HepG2 (cell line): ENCODE measurements around the gene FSIP1. TPM values are rescaled to one million over a fixed set of nuclear protein-coding genes. Genes with fewer than 3 reads are reported as not detected.

ENCODE experiments used
- ARNT ChIP-seq: fragments of 450-650 bp; IDR thresholded peaks from 2 replicates; pipeline ENCODE4 v1.6.1; 2017
- BCL6 ChIP-seq: IDR thresholded peaks from 2 replicates; pipeline ENCODE4 v1.6.1; 2016; ENCODE audit warnings: missing genetic modification reagents, missing compliant biosample characterization
- CAMTA2 ChIP-seq: sonication (generic); formaldehyde crosslinking; IDR thresholded peaks from 2 replicates; pipeline ENCODE4 v1.4.0; 2020; ENCODE audit warnings: mild to moderate bottlenecking, missing genetic modification reagents, borderline replicate concordance
- CHCHD3 ChIP-seq: sonication (generic); formaldehyde crosslinking; IDR thresholded peaks from 2 replicates; pipeline ENCODE4 v1.8.0; 2022; ENCODE audit warnings: mild to moderate bottlenecking, missing genetic modification reagents, moderate library complexity
- ETV5 ChIP-seq: IDR thresholded peaks from 2 replicates; pipeline ENCODE4 v1.6.1; 2018; ENCODE audit warnings: missing biosample characterization, missing genetic modification reagents, inconsistent platforms, borderline replicate concordance
- FOXP1 ChIP-seq, 2 experiments: fragments of 450-650 bp in 1 of 2; IDR thresholded peaks; 2 replicates each; pipeline ENCODE4 v1.6.1; 2017 to 2018; ENCODE audit warnings: antibody characterized with exemption in 1 of 2
- NFYB ChIP-seq: sonication (generic); formaldehyde crosslinking; IDR thresholded peaks from 2 replicates; pipeline ENCODE4 v1.4.0; 2020; ENCODE audit warnings: missing genetic modification reagents
- RFX1 ChIP-seq: fragments of 450-650 bp; IDR thresholded peaks from 2 replicates; pipeline ENCODE4 v1.6.1; 2017
- SP140L ChIP-seq: sonication (generic); formaldehyde crosslinking; IDR thresholded peaks from 2 replicates; pipeline ENCODE4 v1.4.0; 2020; ENCODE audit warnings: missing genetic modification reagents, borderline replicate concordance
- SP5 ChIP-seq: IDR thresholded peaks from 2 replicates; pipeline ENCODE4 v1.6.1; 2016; ENCODE audit warnings: low read depth, borderline replicate concordance
- SRF ChIP-seq: IDR thresholded peaks from 2 replicates; pipeline ENCODE4 v1.6.1; 2011; ENCODE audit warnings: mild to moderate bottlenecking, low read depth, low read length, moderate library complexity
- TBL1XR1 ChIP-seq: fragments of 150-350 bp; IDR thresholded peaks from 2 replicates; pipeline ENCODE4 v1.6.1; 2014; ENCODE audit warnings: borderline replicate concordance, low read length; ENCODE audit not compliant: partially characterized antibody
- ZNF180 ChIP-seq: sonication (generic); formaldehyde crosslinking; IDR thresholded peaks from 2 replicates; pipeline ENCODE4 v1.4.0; 2020; ENCODE audit warnings: low read depth, missing genetic modification reagents, borderline replicate concordance
- ZNF253 ChIP-seq: sonication (generic); formaldehyde crosslinking; IDR thresholded peaks from 2 replicates; pipeline ENCODE4 v1.8.0; 2022; ENCODE audit warnings: mild to moderate bottlenecking, missing genetic modification reagents, borderline replicate concordance
- polyA plus RNA-seq, 8 experiments: library from polyadenylated mRNA; depleted of rRNA in 3 of 8; stranded (reverse) in 7 of 8; unstranded in 1 of 8; fragments of >200 nt; fragmentation: Illumina TruSeq in 4 of 8; extraction: Trizol in 4 of 8; gene quantifications; 2 replicates each; pipeline versions ENCODE4 v1.2.1 to v1.2.3, GENCODE V29; 2011 to 2016; ENCODE audit warnings: low read depth in 4 of 8, missing spikeins in 1 of 8, mixed read lengths in 1 of 8; ENCODE audit not compliant: insufficient read depth in 1 of 8
- total RNA-seq, 5 experiments: library from RNA; depleted of rRNA; stranded (reverse); fragments of >200 nt; fragmentation: Illumina TruSeq; extraction: Trizol; gene quantifications; 2 replicates each; pipeline ENCODE4 v1.2.3, GENCODE V29; 2016; ENCODE audit warnings: low read depth in 1 of 5
- TF ChIP-seq, protein P1 (sequence below): sonication (generic); formaldehyde crosslinking; IDR thresholded peaks from 2 replicates; pipeline ENCODE4 v1.4.0; 2020; ENCODE audit warnings: missing genetic modification reagents
- TF ChIP-seq, protein P2 (sequence below): sonication (generic); formaldehyde crosslinking; IDR thresholded peaks from 2 replicates; pipeline ENCODE4 v1.9.0; 2021; ENCODE audit warnings: mild to moderate bottlenecking, missing genetic modification reagents
- TF ChIP-seq, protein P3 (sequence below): sonication (generic); formaldehyde crosslinking; IDR thresholded peaks from 2 replicates; pipeline ENCODE4 v1.8.1; 2023; ENCODE audit warnings: missing genetic modification reagents, mild to moderate bottlenecking, borderline replicate concordance
- TF ChIP-seq, protein P4 (sequence below): sonication (generic); formaldehyde crosslinking; IDR thresholded peaks from 2 replicates; pipeline ENCODE4 v1.4.0; 2020; ENCODE audit warnings: mild to moderate bottlenecking, missing genetic modification reagents
- TF ChIP-seq, protein P5 (sequence below): IDR thresholded peaks from 2 replicates; pipeline ENCODE4 v1.6.1; 2016; ENCODE audit warnings: low read depth

The FSIP1 gene
- total and polyA plus RNA-seq, 2 of the 13 experiments (the other 11 are each of a cell fraction or from before 2014, with no cell fraction given): 0.18 TPM; not detected in 1

DNA sequence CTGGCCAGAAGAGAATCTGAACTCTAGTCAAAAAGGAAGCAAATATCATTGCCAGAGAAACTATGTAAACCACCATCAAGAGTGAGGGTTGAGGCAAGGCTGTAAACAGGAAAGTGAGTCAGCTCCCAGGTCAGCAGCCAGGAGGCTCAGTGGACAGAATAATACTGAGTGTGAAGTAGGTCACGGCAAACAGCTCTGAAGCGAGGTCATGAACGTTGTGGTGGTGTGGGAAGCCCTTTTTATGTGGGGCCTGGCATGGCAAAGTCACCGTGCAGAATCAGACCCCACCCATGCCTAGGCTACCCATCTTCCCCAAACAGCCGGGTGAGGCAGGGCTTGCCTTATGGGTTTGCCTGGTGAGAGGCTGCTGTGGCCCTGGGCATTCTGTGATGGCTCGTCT lies 157.8 kb downstream of the FSIP1 start (continued):
- TF ChIP-seq, protein P1, sequence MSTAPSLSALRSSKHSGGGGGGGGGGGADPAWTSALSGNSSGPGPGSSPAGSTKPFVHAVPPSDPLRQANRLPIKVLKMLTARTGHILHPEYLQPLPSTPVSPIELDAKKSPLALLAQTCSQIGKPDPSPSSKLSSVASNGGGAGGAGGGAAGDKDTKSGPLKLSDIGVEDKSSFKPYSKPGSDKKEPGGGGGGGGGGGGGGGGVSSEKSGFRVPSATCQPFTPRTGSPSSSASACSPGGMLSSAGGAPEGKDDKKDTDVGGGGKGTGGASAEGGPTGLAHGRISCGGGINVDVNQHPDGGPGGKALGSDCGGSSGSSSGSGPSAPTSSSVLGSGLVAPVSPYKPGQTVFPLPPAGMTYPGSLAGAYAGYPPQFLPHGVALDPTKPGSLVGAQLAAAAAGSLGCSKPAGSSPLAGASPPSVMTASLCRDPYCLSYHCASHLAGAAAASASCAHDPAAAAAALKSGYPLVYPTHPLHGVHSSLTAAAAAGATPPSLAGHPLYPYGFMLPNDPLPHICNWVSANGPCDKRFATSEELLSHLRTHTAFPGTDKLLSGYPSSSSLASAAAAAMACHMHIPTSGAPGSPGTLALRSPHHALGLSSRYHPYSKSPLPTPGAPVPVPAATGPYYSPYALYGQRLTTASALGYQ (CRISPR knock-in tag): no peak
- TF ChIP-seq ARNT (no peak), SP5 (CRISPR knock-in tag) (no peak), ZNF180 (no peak), ETV5 (peak; percentile 84; the same call in 1 of the 2 replicates), NFYB (CRISPR knock-in tag) (no peak), CAMTA2 (CRISPR knock-in tag) (no peak), SRF (no peak), CHCHD3 (CRISPR knock-in tag) (no peak), RFX1 (no peak), ZNF253 (no peak), FOXP1 (IDR thresholded peaks at IDR 0.05) (no peak), FOXP1 (CRISPR knock-in tag; IDR thresholded peaks at IDR 0.05) (peak; percentile 83), SP140L (CRISPR knock-in tag) (no peak), BCL6 (CRISPR knock-in tag) (no peak), TBL1XR1 (no peak)
- TF ChIP-seq, protein P2, sequence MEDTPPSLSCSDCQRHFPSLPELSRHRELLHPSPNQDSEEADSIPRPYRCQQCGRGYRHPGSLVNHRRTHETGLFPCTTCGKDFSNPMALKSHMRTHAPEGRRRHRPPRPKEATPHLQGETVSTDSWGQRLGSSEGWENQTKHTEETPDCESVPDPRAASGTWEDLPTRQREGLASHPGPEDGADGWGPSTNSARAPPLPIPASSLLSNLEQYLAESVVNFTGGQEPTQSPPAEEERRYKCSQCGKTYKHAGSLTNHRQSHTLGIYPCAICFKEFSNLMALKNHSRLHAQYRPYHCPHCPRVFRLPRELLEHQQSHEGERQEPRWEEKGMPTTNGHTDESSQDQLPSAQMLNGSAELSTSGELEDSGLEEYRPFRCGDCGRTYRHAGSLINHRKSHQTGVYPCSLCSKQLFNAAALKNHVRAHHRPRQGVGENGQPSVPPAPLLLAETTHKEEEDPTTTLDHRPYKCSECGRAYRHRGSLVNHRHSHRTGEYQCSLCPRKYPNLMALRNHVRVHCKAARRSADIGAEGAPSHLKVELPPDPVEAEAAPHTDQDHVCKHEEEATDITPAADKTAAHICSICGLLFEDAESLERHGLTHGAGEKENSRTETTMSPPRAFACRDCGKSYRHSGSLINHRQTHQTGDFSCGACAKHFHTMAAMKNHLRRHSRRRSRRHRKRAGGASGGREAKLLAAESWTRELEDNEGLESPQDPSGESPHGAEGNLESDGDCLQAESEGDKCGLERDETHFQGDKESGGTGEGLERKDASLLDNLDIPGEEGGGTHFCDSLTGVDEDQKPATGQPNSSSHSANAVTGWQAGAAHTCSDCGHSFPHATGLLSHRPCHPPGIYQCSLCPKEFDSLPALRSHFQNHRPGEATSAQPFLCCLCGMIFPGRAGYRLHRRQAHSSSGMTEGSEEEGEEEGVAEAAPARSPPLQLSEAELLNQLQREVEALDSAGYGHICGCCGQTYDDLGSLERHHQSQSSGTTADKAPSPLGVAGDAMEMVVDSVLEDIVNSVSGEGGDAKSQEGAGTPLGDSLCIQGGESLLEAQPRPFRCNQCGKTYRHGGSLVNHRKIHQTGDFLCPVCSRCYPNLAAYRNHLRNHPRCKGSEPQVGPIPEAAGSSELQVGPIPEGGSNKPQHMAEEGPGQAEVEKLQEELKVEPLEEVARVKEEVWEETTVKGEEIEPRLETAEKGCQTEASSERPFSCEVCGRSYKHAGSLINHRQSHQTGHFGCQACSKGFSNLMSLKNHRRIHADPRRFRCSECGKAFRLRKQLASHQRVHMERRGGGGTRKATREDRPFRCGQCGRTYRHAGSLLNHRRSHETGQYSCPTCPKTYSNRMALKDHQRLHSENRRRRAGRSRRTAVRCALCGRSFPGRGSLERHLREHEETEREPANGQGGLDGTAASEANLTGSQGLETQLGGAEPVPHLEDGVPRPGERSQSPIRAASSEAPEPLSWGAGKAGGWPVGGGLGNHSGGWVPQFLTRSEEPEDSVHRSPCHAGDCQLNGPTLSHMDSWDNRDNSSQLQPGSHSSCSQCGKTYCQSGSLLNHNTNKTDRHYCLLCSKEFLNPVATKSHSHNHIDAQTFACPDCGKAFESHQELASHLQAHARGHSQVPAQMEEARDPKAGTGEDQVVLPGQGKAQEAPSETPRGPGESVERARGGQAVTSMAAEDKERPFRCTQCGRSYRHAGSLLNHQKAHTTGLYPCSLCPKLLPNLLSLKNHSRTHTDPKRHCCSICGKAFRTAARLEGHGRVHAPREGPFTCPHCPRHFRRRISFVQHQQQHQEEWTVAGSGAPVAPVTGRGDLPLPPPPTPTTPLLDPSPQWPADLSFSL (CRISPR knock-in tag): no peak
- TF ChIP-seq, protein P3, sequence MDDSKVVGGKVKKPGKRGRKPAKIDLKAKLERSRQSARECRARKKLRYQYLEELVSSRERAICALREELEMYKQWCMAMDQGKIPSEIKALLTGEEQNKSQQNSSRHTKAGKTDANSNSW (CRISPR knock-in tag): no peak
- TF ChIP-seq, protein P4, sequence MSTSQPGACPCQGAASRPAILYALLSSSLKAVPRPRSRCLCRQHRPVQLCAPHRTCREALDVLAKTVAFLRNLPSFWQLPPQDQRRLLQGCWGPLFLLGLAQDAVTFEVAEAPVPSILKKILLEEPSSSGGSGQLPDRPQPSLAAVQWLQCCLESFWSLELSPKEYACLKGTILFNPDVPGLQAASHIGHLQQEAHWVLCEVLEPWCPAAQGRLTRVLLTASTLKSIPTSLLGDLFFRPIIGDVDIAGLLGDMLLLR (CRISPR knock-in tag): no peak
- TF ChIP-seq, protein P5, sequence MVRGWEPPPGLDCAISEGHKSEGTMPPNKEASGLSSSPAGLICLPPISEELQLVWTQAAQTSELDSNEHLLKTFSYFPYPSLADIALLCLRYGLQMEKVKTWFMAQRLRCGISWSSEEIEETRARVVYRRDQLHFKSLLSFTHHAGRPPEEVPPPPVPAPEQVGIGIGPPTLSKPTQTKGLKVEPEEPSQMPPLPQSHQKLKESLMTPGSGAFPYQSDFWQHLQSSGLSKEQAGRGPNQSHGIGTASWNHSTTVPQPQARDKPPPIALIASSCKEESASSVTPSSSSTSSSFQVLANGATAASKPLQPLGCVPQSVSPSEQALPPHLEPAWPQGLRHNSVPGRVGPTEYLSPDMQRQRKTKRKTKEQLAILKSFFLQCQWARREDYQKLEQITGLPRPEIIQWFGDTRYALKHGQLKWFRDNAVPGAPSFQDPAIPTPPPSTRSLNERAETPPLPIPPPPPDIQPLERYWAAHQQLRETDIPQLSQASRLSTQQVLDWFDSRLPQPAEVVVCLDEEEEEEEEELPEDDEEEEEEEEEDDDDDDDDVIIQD: peak; percentile 68
